Right lobe of liver (tissue), 6 donors: ENCODE results near the gene CDAN1. TPM values are rescaled to one million over a fixed set of nuclear protein-coding genes. Genes with fewer than 3 reads are reported as not detected.

Experiments
- ATAC-seq, 4 donors: fragments of 200-7000 bp; cut with Tn5 transposase; one replicate each; pipeline ENCODE4 v1.9.1; 2020; ENCODE audit warnings: mild to moderate bottlenecking in 4 of 4, moderate library complexity in 4 of 4
- DNase-seq, 3 donors: peaks; one replicate each; pipeline ENCODE4 v3.0.0-alpha.2; 2020
- H3K27ac ChIP-seq, 3 donors: fragments of 200-600 bp; one replicate each; pipeline ENCODE4 v1.8.0; 2022
- H3K27me3 ChIP-seq, 2 donors: fragments of 200-600 bp; one replicate each; pipeline ENCODE4 v1.8.0; 2022
- H3K36me3 ChIP-seq, 4 donors: fragments of 200-600 bp; sonication (generic) in 1 of 4; one replicate each; pipeline versions ENCODE4 v1.5.1 to v1.8.0; 2017 to 2022; ENCODE audit warnings: control low read depth in 1 of 4
- H3K4me1 ChIP-seq, 4 donors: fragments of 200-600 bp; sonication (generic) in 1 of 4; one replicate each; pipeline versions ENCODE4 v1.5.1 to v1.8.0; 2017 to 2022; ENCODE audit warnings: control low read depth in 1 of 4
- H3K4me3 ChIP-seq, 3 donors: fragments of 200-600 bp; one replicate each; pipeline ENCODE4 v1.8.0; 2022
- H3K9me3 ChIP-seq, 4 donors: fragments of 200-600 bp; sonication (generic) in 1 of 4; one replicate each; pipeline versions ENCODE4 v1.5.1 to v1.8.0; 2017 to 2022; ENCODE audit warnings: control low read depth in 1 of 4
- CTCF ChIP-seq, 4 donors: fragments of 200-600 bp in 3 of 4; fragments of 450-650 bp in 1 of 4; IDR thresholded peaks; one replicate each; pipeline versions ENCODE4 v1.5.1 to v1.8.0; 2016 to 2022; ENCODE audit warnings: antibody characterized with exemption in 4 of 4, mild to moderate bottlenecking in 2 of 4
- POLR2A ChIP-seq: fragments of 450-650 bp; IDR thresholded peaks from one replicate; pipeline ENCODE4 v1.6.1; 2017; ENCODE audit warnings: antibody characterized with exemption, mild to moderate bottlenecking
- WGBS: methylation state at CpG from one replicate; pipeline ENCODE4 v1.1.6; 2018; ENCODE audit warnings: low coverage, low lambda C conversion rate; ENCODE audit not compliant: insufficient coverage; ENCODE audit errors: missing lambda C conversion rate; 5-methylcytosine and 5-hydroxymethylcytosine counted together
- intact Hi-C, 2 donors: fragments of 100-400 bp; cut with DNase I; formaldehyde crosslinking; loops; one replicate each; pipeline versions ENCODE4 v1.11.2 to v1.14.1; 2022
- total RNA-seq, 6 experiments: library from RNA; depleted of rRNA in 2 of 6; stranded (reverse); fragments of >200 nt in 2 of 6; fragmentation: NEBNext Ultra II Directional in 3 of 6; extraction: Animal tissue kit (Norgen Biotek cat#: 25700) in 3 of 6; gene quantifications; one replicate each; pipeline versions ENCODE4 v1.1.0 to v1.2.4, GENCODE V29; 2016 to 2023
- donor health status: DM: no; HTN: yes; CAD: no.
- donor health status: DM: no; HTN: no; CAD: no.
- donor health status: DM: no; HTN: no; CAD: no.
- donor health status: DM: no; HTN: yes; CAD: no.
- donor health status: DM: no; HTN: yes; CAD: no.

CDAN1 gene
- total RNA-seq, 6 experiments from 2014 or later, result 5.0 to 8.2 (median 6.3) TPM

- H3K36me3 ChIP-seq, result no peaks in the 10 kb centered on the region
- TF ChIP-seq POLR2A (no peak), CTCF (IDR thresholded peaks at IDR 0.05) (no peak)
- DNase-seq, result no peak
- no peaks in the 10 kb centered on the region for H3K9me3 ChIP-seq
- no peak for ATAC-seq
- intact Hi-C loops, result loop anchor here in 1 of 2 donors (10.0 kb wide), 1 partner anchor 231 kb away; the partner anchor contains the start of gene TTBK2
- no CpG with 5 or more reads among the region's 6 CpGs for WGBS
- H3K4me3 ChIP-seq, result no peak overlapping the region
- H3K4me1 ChIP-seq, result no peaks in the 10 kb centered on the region
- H3K27ac ChIP-seq, result no peak overlapping the region
- H3K27me3 ChIP-seq, result no peaks in the 10 kb centered on the region
These were observed 43.0 kb downstream of the CDAN1 start for GRCh38 chr15:42693942-42694341.

- H3K36me3 ChIP-seq, result no peaks in the 10 kb centered on the region
- no peak overlapping the region for H3K27ac ChIP-seq
- intact Hi-C loops, result loop anchor here in 1 of 2 donors (10.0 kb wide), 1 partner anchor 231 kb away; the partner anchor contains the start of gene TTBK2
- H3K4me3 ChIP-seq, result no peak overlapping the region
- no peaks in the 10 kb centered on the region for H3K27me3 ChIP-seq
- TF ChIP-seq POLR2A (no peak), CTCF (IDR thresholded peaks at IDR 0.05) (no peak)
- DNase-seq (no peak), ATAC-seq (no peak)
- no CpG with 5 or more reads among the region's 6 CpGs for WGBS
- no peaks in the 10 kb centered on the region for H3K9me3 ChIP-seq
- no peaks in the 10 kb centered on the region for H3K4me1 ChIP-seq
These were observed 43.4 kb downstream of the CDAN1 start for GRCh38 chr15:42693496-42693895.

- TF ChIP-seq POLR2A (no peak), CTCF (IDR thresholded peaks at IDR 0.05) (no peak)
- no peaks in the 10 kb centered on the region for H3K27me3 ChIP-seq
- no peak overlapping the region for H3K4me3 ChIP-seq
- intact Hi-C loops, result loop anchor here in 1 of 2 donors (10.0 kb wide), 1 partner anchor 232 kb away; the partner anchor contains the start of gene TTBK2
- no peaks in the 10 kb centered on the region for H3K9me3 ChIP-seq
- no peak overlapping the region for H3K27ac ChIP-seq
- no peaks in the 10 kb centered on the region for H3K4me1 ChIP-seq
- WGBS, result 93% methylated on average over 3 of the region's 4 CpGs
- H3K36me3 ChIP-seq, result no peaks in the 10 kb centered on the region
- DNase-seq, result no peak
- no peak for ATAC-seq
These were observed 43.9 kb downstream of the CDAN1 start for GRCh38 chr15:42692997-42693396.

- no peak for TF ChIP-seq POLR2A
- TF ChIP-seq CTCF (IDR thresholded peaks at IDR 0.05), result no peak
- H3K4me3 ChIP-seq, result no peak overlapping the region
- no peaks in the 10 kb centered on the region for H3K4me1 ChIP-seq
- WGBS, result no CpG with 5 or more reads among the region's 1 CpG
- intact Hi-C loops, result loop anchor here in 1 of 2 donors (10.0 kb wide), 1 partner anchor 232 kb away; the partner anchor contains the start of gene TTBK2
- no peaks in the 10 kb centered on the region for H3K36me3 ChIP-seq
- H3K27me3 ChIP-seq, result no peaks in the 10 kb centered on the region
- no peak for DNase-seq
- H3K27ac ChIP-seq, result no peak overlapping the region
- H3K9me3 ChIP-seq, result no peaks in the 10 kb centered on the region
- ATAC-seq, result no peak
These were observed 44.4 kb downstream of the CDAN1 start for GRCh38 chr15:42692536-42692935.
